GM21825 (cell line): ENCODE results near the gene PLAC1.
A peak's percentile ranks its signal among the peaks of the same experiment; 100 is the strongest.

Experiments used
- ATAC-seq: cut with Tn5 transposase; IDR thresholded peaks from one replicate; pipeline ENCODE4 v1.9.1; 2021; ENCODE audit warnings: mild to moderate bottlenecking, moderate library complexity; ENCODE audit not compliant: unreplicated experiment

Gene PLAC1

DNA sequence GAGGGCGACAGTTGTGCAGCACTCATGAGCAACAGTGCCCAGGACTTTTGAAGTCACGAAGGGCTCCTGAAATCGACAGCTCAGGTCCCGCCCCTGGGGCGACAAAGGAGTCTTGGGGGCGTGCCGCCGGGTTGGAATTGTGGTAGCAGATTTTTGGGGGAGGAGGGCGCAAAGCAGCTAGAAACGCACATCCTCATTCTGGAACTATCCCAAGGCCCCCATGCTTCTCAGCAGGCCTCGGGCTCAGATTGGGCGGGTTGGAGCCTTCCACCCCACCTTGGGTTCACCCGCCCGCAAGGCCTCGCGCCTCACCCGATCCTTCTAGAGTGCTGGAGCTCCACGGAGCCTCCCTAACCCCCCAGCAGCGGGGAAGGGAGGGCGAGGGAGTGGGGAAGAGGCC, 112.8 kb downstream of the PLAC1 start:
- no peak for ATAC-seq

DNA sequence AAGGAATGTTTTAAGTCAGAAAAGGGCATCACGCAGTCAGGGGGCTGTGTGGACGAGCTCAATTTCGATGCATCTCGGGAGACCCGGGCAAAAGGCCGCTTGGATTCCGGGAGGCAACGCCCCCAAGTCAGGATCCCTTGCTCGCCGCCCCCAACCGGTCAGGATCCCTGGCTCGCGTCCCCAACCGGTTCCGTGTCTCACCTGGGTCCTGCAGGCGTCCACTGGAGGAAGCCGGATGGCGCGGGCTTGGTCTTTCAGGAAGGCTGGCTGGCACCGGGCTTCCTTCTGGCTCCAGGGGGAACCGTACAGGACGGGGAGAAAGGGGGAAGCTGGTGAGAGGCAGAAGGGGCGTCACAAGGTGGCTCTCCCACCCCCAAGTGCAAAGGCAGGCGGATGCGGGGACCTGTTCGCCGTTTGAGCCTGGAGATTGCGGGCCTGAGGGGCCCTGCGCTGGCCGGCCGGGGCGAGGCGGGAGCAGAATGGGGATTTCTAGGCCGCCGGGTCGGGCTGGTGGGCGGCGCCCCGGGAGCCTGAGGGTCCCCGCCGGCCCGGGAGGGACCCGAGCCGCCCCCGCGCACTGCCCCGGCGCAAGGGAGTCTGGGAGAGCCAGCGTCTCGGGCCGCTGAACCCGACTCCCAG, 113.6 kb downstream of the PLAC1 start:
- ATAC-seq = no peak

DNA sequence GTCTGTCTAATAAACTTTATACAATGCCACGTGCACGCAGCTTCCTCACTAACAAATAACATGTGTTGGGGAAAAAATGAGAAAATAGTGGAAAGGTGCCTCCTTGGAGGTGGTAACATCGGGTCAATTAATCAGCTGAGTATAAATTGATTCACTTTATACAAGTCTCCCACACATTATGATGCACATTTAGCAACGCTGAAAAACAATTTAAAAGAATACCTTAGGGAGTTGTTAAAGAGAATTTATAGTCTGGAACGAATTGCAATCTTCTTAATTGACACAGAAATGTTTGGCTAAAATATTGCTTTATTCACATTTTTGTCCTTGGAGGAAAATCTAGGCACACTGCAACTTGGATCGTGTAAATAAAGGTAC, 114.1 kb downstream of the PLAC1 start:
- ATAC-seq = no peak

DNA sequence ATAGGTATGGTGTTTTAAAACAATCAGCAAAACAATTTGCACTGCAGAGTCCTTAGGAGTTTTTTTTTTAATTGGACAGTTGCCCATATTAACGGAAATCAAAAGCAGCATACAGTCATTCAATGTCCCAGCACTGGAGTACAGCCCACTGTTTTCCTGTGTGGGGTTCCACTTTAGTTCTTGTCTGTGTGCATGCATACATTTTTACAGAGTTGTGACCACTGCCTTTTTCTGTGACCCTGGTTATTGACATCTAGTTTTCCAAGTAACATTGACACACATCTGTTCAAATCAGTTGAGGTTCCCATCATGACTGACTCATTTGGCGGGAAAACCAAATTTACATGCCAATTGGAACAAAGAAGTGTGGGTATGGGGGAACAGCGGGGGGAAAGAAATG, 115.0 kb downstream of the PLAC1 start:
- no peak for ATAC-seq

DNA sequence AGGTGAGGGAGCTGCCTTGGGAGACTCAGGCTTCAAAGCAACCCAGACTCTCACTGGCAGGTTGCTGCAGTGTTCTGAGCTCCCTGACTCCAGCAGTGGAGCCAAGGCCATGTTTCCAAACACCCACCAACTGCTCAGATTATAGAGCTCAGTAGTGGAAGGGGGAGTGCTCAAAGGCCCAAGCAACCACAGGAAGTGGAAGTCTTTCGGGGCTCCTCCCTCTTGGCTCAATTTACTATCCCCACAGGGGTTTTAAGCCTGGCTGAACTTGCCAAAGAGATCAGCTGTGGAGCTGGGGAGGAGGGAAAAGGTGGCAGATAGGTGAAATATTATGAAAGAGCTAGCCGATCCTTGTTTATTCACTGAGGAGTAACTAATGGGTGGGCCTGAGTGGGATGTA, 115.8 kb downstream of the PLAC1 start:
- ATAC-seq = no peak

DNA sequence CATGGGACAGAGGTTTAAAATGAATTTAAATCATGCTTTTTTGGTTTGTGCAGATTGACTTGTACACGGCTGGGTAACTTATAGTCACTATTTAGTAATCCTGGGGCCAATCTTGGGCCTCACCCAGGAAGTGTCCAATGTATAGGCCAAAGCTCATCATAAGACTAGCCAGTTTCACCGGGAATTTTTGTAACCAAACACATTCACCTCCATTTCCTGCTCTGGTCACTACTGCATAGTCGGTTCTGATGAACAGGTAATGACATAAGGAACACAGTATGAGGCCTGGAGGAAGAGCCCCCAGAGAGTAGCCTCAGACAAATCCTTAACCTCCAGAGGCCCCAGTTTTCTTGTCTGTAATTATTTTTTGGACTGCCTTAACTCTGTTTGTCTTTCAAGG, 116.4 kb downstream of the PLAC1 start:
- no peak for ATAC-seq

DNA sequence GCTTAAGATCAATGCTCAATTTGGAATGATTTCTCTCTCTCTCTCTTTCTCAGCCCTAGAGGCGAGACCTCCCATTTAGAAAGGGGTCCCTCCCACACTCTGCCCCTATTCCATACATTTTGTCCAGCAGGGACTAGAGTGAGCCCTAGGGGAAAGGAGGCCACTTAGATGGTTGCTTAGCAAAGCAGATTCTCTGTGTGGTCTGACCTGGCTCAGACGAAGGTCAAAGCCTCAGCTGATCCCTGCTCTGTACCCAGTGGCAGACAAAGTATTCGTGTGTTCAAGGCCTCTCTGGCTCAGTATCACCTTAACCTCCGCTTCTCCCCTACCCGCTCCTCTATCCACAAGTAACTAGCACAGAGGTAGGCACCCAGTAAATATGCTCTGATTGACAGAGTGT, 120.0 kb downstream of the PLAC1 start:
- no peak for ATAC-seq

DNA sequence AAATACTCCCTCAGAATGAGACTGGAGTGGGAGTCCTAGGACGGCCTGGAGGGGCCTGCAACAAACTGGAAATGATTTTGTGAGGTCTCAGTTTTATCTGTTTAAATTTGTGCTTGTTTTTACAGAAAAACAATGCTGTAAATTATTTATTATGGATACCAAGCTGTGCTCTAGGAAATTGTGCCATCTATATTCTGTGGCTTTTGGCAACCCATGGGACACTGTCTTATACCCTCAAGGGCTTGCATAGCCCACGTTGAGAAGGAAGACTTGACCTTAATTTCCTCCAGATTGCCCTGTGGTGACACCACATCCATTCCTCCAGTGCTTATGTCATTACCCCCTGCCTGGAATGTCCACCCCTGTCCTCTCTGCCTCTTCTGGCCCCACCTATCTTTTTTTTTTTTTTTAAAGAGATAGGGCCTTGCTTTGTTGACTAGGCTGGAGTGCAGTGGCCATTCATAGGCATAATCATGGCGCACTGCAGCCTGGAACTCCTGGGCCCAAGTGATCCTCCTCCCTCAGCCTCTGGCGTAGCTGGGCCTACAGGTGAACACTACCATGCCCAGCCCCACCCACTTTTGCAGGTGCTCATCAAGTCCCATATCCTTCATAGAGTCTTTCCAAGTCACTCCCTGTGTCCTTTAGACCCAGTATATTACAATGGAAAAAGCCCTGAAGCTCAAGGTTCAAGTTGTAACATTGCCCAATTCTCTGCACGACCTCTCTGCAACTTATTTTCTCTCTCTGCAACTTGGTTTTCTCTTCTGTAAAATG, 120.9 kb downstream of the PLAC1 start:
- no peak for ATAC-seq

DNA sequence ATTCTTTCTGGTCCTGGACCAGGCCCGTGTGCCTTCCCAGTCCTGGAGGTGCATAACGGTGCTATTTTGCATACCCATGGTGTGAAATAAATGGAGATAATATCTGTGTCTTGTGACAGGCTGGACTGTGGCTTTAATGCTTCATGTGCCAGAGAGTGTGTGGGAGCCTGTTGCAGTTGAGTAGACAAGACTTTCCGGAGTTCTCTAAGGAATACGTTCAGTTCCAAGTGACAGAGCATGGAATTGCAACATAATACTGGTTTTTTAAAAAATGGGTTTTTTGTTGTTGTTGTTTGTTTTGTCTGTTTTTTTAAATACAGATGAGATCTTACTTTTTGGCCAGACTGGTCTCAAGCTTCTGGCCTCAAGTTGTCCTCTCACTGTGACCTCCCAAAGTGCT, 124.3 kb downstream of the PLAC1 start:
- ATAC-seq = no peak

DNA sequence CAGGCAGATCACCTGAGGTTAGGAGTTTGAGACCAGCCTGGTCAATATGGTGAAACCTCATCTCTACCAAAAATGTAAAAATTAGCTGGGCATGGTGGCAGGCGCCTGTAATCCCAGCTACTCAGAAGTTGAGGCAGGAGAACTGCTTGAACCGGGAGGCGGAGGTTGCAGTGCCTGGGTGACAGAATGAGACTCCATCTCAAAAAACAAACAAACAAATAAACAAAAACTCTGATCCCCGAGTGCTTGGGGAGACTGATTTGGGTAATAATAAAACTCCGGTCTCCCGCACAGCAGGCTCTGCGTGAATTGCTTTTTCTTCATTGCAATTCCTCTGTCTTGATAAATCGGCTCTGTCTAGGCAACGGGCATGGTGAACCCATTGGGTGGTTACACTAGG, 124.9 kb downstream of the PLAC1 start:
- ATAC-seq = no peak

DNA sequence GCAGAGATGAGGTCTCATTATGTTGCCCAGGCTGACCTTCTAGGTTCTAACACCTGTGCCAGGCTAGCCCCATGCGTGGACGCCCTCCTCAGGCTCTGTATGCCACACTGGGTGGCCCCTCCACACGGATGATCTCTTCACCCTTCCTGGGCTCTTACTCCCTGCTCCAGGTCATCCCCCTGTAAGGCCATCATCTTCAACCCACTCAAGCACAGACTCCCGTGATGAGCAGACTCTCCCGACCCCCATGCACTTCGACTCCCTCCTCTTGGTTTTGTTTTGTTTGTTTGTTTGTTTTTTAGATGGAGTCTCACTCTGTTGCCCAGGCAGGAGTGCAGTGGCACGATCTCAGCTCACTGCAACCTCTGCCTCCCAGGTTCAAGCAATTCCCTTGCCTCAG, 127.4 kb downstream of the PLAC1 start:
- no peak for ATAC-seq

DNA sequence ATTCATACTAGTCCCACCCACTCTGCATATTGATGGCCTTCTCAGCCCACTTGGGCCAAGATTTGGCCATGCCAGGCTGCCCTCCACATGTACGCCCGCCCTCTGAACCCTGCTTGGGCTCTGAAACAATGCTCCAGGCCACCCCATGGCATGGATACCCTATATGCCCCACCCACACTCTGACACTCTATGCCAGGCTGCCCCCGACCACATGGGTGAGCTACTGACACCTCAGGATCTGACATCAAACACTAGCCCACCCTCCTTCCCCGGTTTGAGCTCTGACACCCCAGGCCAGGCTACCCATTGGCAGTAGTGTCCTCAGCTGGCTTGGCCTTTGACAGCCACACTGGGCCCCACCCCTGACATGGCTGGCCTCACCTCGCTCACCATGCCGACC, 128.8 kb downstream of the PLAC1 start:
- ATAC-seq = no peak

DNA sequence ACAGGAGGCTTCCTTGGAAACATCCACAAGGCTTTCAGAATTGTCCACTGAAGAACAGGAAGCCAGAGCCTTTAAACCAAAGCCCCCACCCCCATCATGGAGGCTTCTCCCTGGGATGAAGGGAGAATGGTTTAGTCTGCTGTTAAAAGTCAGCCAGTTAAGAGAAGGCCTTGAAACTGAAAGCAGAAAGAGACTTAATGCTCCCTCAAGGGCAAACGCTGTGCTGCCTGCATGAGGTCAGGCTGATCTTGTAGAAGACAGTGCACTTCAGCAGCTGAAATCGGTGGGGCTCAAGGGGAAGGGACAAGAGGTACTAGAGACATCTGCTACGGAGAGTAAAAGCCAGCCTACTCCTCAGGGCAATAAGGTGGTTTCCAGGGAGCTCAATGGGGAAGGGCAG, 129.3 kb downstream of the PLAC1 start:
- peak; percentile 55 for ATAC-seq

DNA sequence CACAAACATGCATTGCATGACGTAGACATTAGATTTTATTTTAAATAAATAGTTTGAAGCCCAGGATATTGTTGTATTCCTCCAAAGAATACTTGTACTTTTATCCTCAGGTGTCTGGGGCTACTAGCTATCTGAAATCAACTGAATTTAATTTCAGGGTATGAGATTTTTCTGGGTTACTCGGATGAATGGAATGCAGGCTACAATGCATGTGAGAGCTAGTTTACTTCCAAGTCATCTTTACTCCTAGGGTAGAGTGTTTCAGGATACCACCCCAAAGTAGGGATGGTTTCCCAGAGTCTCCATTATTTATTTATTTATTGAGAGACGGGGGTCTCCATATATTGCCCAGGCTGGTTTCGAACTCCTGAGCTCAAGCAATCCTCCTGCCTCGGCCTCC, 131.9 kb downstream of the PLAC1 start:
- ATAC-seq = no peak

DNA sequence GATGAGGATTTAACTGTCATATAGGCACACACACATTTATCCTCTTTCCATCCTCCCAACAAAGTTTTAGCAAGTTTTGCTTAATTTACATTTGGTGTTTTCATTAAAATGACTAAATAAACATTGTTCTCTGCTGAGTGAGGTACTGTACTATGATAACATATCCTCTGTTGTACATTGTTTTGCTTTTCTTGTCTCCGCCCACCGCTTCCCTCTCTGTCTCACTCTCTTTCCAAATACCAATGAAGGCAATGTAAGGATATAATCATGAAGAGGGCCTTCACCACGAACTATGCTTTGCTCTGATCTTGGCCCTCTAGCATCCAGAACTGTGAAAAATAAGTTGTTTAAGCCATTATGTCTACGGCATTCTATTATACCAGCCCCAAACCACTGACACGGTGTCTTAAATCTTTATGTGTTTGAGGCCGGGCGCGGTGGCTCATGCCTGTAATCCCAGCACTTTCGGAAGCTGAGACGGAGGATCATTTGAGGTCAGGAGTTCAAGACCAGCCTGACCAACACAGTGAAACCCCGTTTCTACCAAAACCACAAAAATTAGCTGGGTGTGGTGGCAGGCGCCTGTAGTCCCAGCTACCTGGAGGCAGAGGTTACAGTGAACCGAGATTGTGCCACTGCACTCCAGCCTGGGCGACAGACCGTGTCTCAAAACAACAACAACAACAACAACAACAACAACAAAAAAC, 133.0 kb downstream of the PLAC1 start:
- ATAC-seq = no peak

DNA sequence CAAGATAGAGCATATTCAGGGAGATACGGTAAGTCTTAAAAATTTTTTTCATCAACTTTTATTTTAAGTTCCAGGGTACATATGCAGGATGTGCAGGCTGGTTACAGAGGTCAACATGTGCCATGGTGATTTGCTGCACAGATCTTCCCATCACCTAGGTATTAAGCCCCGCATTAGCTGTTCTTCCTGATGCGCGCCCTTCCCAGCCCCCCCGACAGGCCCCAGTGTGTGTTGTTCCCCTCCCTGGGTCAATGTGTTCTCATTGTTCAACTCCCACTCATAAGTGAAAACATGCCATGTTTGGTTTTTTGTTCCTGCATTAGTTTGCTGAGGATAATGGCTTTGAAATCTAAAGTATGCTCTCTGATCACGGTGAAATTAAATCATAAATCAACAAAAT, 134.1 kb downstream of the PLAC1 start:
- no peak for ATAC-seq

DNA sequence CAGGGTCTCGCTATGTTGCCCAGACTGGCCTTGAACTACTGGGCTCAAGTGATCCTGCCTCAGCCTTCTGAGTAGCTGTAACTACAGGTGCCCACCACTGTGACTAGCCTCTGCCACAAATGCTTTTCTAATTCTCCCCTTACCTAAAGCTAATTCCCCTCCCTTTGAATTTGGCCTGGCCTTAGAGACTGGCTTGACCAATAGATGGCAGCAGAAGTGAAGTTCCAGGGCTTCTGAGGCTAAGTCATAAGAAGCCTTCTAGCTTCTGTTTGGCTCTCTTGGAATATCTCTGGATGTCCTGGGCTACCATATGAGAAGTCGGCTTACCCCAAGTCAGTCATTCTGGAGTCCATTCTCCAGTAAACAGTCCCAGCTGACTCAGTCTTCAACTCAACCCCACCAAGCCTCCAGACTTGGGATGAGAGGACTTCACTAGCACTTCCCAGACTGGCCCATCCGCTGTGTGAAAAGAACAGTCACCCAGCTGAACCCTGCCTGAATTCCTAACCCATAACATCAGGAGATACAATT, 137.3 kb downstream of the PLAC1 start:
- peak; percentile 60 for ATAC-seq
